GM12875 (cell line): Measurements from ENCODE around the gene MKX.

Source experiments
- H3K4me3 ChIP-seq: one replicate; pipeline ENCODE4 v1.5.1; 2011; ENCODE audit warnings: low read depth, low read length, control low read depth
- TF ChIP-seq, protein P1 (sequence below): IDR thresholded peaks from 2 replicates; pipeline ENCODE4 v1.5.1; 2011; ENCODE audit warnings: low read depth, mild to moderate bottlenecking, control low read depth, inconsistent platforms, low read length, moderate library complexity, borderline replicate concordance; ENCODE audit not compliant: insufficient read depth

The MKX gene

DNA sequence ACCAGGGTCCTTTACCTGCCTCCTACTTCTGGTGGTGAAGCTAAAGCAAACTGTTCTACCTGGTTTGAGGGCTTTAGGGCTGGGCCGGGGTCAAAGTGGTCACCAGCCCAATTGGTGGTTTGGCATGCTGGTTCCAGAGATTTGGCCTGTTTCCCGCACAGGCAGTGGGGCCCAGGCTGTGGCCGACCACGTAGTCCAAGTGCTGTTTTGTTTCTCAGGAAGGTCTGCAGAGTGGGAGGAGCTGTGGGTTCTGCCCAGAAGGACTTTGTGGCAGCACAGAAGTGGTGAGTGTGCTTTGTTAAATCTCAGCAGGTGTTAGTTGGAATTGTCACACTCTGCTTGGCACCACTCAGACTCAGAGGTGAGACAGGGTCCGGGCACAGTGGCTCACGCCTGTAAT lies 85.8 kb downstream of the MKX start:
- TF ChIP-seq, protein P1, sequence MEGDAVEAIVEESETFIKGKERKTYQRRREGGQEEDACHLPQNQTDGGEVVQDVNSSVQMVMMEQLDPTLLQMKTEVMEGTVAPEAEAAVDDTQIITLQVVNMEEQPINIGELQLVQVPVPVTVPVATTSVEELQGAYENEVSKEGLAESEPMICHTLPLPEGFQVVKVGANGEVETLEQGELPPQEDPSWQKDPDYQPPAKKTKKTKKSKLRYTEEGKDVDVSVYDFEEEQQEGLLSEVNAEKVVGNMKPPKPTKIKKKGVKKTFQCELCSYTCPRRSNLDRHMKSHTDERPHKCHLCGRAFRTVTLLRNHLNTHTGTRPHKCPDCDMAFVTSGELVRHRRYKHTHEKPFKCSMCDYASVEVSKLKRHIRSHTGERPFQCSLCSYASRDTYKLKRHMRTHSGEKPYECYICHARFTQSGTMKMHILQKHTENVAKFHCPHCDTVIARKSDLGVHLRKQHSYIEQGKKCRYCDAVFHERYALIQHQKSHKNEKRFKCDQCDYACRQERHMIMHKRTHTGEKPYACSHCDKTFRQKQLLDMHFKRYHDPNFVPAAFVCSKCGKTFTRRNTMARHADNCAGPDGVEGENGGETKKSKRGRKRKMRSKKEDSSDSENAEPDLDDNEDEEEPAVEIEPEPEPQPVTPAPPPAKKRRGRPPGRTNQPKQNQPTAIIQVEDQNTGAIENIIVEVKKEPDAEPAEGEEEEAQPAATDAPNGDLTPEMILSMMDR, result no peak
- no peak overlapping the region for H3K4me3 ChIP-seq

DNA sequence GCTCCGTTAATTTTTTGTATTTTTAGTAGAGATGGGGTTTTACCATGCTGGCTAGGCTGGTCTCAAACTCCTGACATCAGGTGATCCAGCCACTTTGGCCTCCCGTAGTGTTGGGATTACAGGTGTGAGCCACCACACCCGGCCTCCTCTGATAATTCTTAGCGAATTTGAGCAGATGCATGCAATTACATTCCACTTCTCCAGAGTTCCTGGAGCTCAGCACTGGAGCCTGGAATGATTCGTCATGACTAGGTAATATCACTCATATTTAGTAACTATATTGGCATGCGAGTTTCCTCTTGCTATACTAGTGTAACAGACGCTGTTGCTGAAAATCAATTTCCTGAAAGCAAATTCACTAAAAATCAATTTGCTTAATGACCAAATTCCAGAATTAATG lies 86.8 kb downstream of the MKX start:
- H3K4me3 ChIP-seq, result no peak overlapping the region
- TF ChIP-seq, protein P1, result no peak

DNA sequence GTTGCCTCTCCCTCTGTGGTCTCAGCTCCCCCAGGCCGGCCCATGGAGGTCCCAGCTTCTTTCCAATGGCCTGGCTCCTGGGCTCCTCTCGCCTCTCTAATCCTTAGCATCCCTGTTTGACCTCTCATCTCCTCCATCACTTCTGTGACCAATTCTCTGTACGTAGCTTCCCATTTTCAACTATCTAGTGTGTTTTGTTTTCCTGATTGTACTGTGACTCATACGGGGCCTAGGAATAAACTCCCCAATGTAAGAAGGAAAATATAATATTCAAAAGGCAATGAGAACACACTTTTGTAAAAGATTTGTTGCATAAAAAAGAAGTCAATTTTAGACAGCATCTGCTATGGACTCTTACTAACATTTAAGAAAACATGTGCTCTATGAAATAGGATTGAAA lies 90.3 kb downstream of the MKX start:
- H3K4me3 ChIP-seq, result no peak overlapping the region
- TF ChIP-seq, protein P1, result no peak

DNA sequence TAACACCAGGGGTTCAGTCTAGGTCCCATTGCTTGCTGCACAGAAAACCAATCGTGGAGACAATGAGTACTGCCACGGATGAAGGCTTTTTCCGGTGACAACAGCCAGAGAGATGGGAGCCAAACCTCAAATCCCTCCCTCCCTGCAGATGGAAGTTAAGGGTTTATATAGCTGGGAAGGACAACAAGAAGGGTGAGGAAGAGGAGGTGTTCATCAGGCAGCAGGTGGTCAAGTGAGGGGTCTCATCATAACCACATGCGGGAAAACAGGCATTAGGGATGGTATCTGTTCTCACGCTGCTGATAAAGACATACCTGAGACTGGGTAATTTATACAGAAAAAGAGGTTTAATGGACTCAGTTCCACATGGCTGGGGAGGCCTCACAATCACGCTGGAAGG lies 91.3 kb downstream of the MKX start:
- TF ChIP-seq, protein P1, result no peak
- no peak overlapping the region for H3K4me3 ChIP-seq

DNA sequence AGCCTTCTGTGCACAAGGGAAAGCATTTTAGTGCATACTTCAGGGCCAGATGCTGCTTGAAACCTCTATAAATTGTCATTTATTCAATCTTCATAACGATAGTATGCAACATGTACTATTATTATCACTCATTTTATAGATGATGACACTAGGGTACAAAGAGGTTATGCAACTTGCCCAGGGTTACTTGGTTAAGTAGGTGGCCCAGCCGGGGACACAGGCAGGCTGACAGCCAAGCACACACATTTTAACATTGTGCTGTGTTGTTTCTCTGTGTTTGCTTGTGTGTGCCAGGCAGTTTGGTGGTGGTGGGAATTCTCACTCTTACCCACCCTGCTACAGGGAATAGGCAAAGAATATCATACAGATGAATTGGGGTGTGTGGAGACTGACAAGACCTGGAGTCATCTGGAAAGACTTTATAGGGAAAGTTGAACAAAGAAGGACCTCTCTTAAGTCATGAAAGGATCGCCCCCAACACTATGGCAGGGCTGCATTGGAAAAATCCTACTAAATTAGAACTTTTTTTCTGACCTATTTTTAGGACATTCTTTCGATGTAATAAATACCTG lies 98.9 kb downstream of the MKX start:
- H3K4me3 ChIP-seq, result no peak overlapping the region
- TF ChIP-seq, protein P1, result no peak

DNA sequence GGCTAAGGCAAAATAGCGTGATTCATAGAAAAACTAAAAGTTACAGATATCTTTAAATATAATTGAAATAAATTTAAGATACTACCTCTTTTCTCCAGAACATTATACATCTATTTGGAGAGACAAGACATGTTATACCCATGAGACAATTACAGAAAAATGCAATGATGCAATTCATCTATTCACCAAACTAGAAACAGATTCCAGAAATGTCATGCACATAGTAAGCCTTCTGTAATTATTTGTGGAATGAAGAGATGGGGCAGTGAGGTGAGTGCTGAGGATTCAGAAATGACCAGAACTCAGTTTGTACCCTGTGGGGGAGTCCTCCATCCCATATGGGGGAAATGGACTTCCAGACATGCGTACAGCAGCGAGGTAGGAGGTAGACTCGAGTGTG lies 99.4 kb downstream of the MKX start:
- TF ChIP-seq, protein P1, result no peak
- H3K4me3 ChIP-seq, result no peak overlapping the region

DNA sequence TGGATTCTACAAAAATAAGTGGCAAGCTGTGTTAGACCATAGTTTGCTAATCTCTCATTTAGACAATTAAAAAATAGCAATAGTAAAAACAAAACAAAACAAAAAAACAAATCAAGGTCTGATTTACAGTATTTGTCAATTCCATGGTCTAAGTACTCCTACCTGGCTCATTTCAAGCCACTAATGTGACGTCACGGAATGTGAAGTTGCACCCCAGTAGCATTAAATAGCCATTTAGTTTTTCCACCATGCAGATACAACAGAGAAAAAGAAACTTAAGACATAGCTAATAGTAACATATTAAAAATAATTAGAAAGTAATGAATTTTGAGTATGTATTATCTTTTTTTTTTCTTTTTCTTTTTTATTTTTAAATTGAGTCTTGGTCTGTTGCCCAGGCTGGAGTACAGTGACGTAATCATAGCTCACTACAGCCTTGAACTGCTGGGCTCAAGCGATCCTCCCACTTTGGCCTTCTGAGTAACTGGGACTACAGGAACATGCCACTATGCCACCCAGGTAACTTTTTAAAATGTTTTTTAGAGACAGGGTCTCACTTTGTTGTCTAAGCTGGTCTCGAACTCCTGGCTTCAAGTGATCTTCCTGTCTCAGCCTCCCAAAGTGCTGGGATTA lies 101.2 kb downstream of the MKX start:
- TF ChIP-seq, protein P1, result no peak
- no peak overlapping the region for H3K4me3 ChIP-seq
